H9 (cell line): ENCODE measurements around the gene ZRANB3. TPM values are rescaled to one million over a fixed set of nuclear protein-coding genes. Genes with fewer than 3 reads are reported as not detected.

Experiments used
- DNase-seq: peaks from one replicate; pipeline ENCODE4 v3.0.0-alpha.2; 2017
- H2AFZ ChIP-seq: one replicate; pipeline ENCODE4 v1.6.1; 2013; ENCODE audit warnings: mild to moderate bottlenecking, low read length, control low read depth, moderate library complexity
- H2AK5ac ChIP-seq: 2 replicates; pipeline ENCODE4 v1.6.1; 2013; ENCODE audit warnings: low read length, control low read depth, mixed read lengths; ENCODE audit not compliant: insufficient read length
- H2BK120ac ChIP-seq: one replicate; pipeline ENCODE4 v1.6.1; 2013; ENCODE audit warnings: low read depth, mild to moderate bottlenecking, low read length, control low read depth, inconsistent platforms; ENCODE audit not compliant: poor library complexity, severe bottlenecking
- H2BK12ac ChIP-seq: 2 replicates; pipeline ENCODE4 v1.6.1; 2013; ENCODE audit warnings: low read length, control low read depth, mixed read lengths, low read depth; ENCODE audit not compliant: insufficient read length
- H2BK15ac ChIP-seq: 2 replicates; pipeline ENCODE4 v1.6.1; 2013; ENCODE audit warnings: low read depth, low read length, control low read depth
- H2BK20ac ChIP-seq: one replicate; pipeline ENCODE4 v1.6.1; 2013; ENCODE audit warnings: low read depth, mild to moderate bottlenecking, low read length, control low read depth, inconsistent platforms; ENCODE audit not compliant: poor library complexity, severe bottlenecking
- H2BK5ac ChIP-seq: 2 replicates; pipeline ENCODE4 v1.6.1; 2013; ENCODE audit warnings: low read length, control low read depth, mixed read lengths; ENCODE audit not compliant: insufficient read length
- H3K14ac ChIP-seq: 2 replicates; pipeline ENCODE4 v1.6.1; 2013; ENCODE audit warnings: low read length, control low read depth; ENCODE audit not compliant: insufficient read depth
- H3K18ac ChIP-seq: 2 replicates; pipeline ENCODE4 v1.6.1; 2013; ENCODE audit warnings: low read depth, mild to moderate bottlenecking, mixed read lengths, low read length, control low read depth; ENCODE audit not compliant: insufficient read length
- H3K23ac ChIP-seq: 2 replicates; pipeline ENCODE4 v1.6.1; 2013; ENCODE audit warnings: low read length, control low read depth, mixed read lengths, low read depth; ENCODE audit not compliant: insufficient read length
- H3K23me2 ChIP-seq: 2 replicates; pipeline ENCODE4 v1.6.1; 2013; ENCODE audit warnings: low read depth, mild to moderate bottlenecking, mixed read lengths, low read length, control low read depth; ENCODE audit not compliant: insufficient read length, poor library complexity, severe bottlenecking
- H3K27ac ChIP-seq: 2 replicates; pipeline ENCODE4 v1.5.1; 2013; ENCODE audit warnings: low read length, control low read depth, mixed read lengths, low read depth; ENCODE audit not compliant: insufficient read length
- H3K27me3 ChIP-seq: 2 replicates; pipeline ENCODE4 v1.6.1; 2013; ENCODE audit warnings: low read length, control low read depth, inconsistent platforms; ENCODE audit not compliant: insufficient read depth
- H3K4ac ChIP-seq: 2 replicates; pipeline ENCODE4 v1.6.1; 2013; ENCODE audit warnings: low read depth, mild to moderate bottlenecking, control low read depth, inconsistent platforms, low read length, moderate library complexity
- H3K4me1 ChIP-seq: 2 replicates; pipeline ENCODE4 v1.6.1; 2013; ENCODE audit warnings: low read length, control low read depth, inconsistent platforms; ENCODE audit not compliant: insufficient read depth
- H3K4me2 ChIP-seq: 2 replicates; pipeline ENCODE4 v1.6.1; 2013; ENCODE audit warnings: low read length, control low read depth, mixed read lengths; ENCODE audit not compliant: insufficient read length, insufficient read depth
- H3K56ac ChIP-seq: 2 replicates; pipeline ENCODE4 v1.6.1; 2013; ENCODE audit warnings: low read depth, mild to moderate bottlenecking, mixed read lengths, low read length, control low read depth; ENCODE audit not compliant: insufficient read length
- H3K79me1 ChIP-seq: 2 replicates; pipeline ENCODE4 v1.6.1; 2013; ENCODE audit warnings: low read depth, mild to moderate bottlenecking, moderate library complexity, low read length, control low read depth, inconsistent platforms; ENCODE audit not compliant: insufficient read depth, poor library complexity, severe bottlenecking
- H3K79me2 ChIP-seq: 2 replicates; pipeline ENCODE4 v1.6.1; 2013; ENCODE audit warnings: low read length, control low read depth, inconsistent platforms; ENCODE audit not compliant: insufficient read depth
- H3K9ac ChIP-seq: 2 replicates; pipeline ENCODE4 v1.6.1; 2013; ENCODE audit warnings: low read length, control low read depth, mixed read lengths; ENCODE audit not compliant: insufficient read length; ENCODE audit errors: extremely low read depth
- H3K9me3 ChIP-seq: one replicate; pipeline ENCODE4 v1.6.1; 2013; ENCODE audit warnings: low read depth, low read length, inconsistent platforms; ENCODE audit not compliant: control insufficient read depth
- H3T11ph ChIP-seq: one replicate; pipeline ENCODE4 v1.6.1; 2013; ENCODE audit warnings: mild to moderate bottlenecking, low read length, control low read depth, inconsistent platforms
- H4K20me1 ChIP-seq: one replicate; pipeline ENCODE4 v1.6.1; 2013; ENCODE audit not compliant: control insufficient read depth, insufficient read length, insufficient read depth
- H4K5ac ChIP-seq: 2 replicates; pipeline ENCODE4 v1.6.1; 2013; ENCODE audit warnings: low read depth, mild to moderate bottlenecking, mixed read lengths, low read length, control low read depth; ENCODE audit not compliant: insufficient read length
- H4K8ac ChIP-seq: replicated peaks from 2 replicates; pipeline ENCODE4 v1.6.1; 2013; ENCODE audit warnings: low read length, control low read depth, mixed read lengths, low read depth; ENCODE audit not compliant: insufficient read length
- H4K91ac ChIP-seq: 2 replicates; pipeline ENCODE4 v1.6.1; 2013; ENCODE audit warnings: low read depth, mild to moderate bottlenecking, moderate library complexity, mixed read lengths, low read length, control low read depth; ENCODE audit not compliant: insufficient read length
- H3K27ac Mint-ChIP-seq, 3 experiments: 2 replicates in 2 of 3; 3 replicates in 1 of 3; pipeline ENCODE4 v1.8.0; 2020 to 2021; ENCODE audit warnings: mixed read lengths in 3 of 3, mild to moderate bottlenecking in 1 of 3, moderate library complexity in 1 of 3
- H3K27me3 Mint-ChIP-seq: 2 replicates; pipeline ENCODE4 v1.8.0; 2021; ENCODE audit warnings: low read depth, mild to moderate bottlenecking, moderate library complexity, mixed read lengths
- H3K36me3 Mint-ChIP-seq, 3 experiments: 2 replicates in 2 of 3; 3 replicates in 1 of 3; pipeline ENCODE4 v1.8.0; 2020 to 2021; ENCODE audit warnings: low read depth in 3 of 3, mixed read lengths in 3 of 3; ENCODE audit not compliant: insufficient read depth in 1 of 3
- H3K4me1 Mint-ChIP-seq, 2 experiments: 2 replicates each; pipeline ENCODE4 v1.8.0; 2020; ENCODE audit warnings: mixed read lengths in 2 of 2
- H3K4me3 Mint-ChIP-seq, 2 experiments: 2 replicates in 1 of 2; 3 replicates in 1 of 2; pipeline ENCODE4 v1.8.0; 2020 to 2021; ENCODE audit warnings: mild to moderate bottlenecking in 2 of 2, mixed read lengths in 2 of 2, moderate library complexity in 1 of 2
- H3K9me3 Mint-ChIP-seq, 2 experiments: 2 replicates in 1 of 2; 3 replicates in 1 of 2; pipeline ENCODE4 v1.8.0; 2020; ENCODE audit warnings: mild to moderate bottlenecking in 2 of 2, mixed read lengths in 2 of 2, moderate library complexity in 1 of 2
- WGBS: extraction: QIAGEN DNeasy Blood & Tissue Kit; methylation state at CpG from one replicate; pipeline ENCODE4 v1.1.7; 2013; ENCODE audit warnings: missing lambda C conversion rate, low lambda C conversion rate, mixed read lengths; ENCODE audit not compliant: insufficient read length; ENCODE audit errors: extremely low coverage; 5-methylcytosine and 5-hydroxymethylcytosine counted together
- total RNA-seq: library from RNA; stranded (reverse); gene quantifications from 2 replicates; pipeline ENCODE4 v1.2.1, GENCODE V29; 2021
- TF ChIP-seq, protein P1 (sequence below): fragments of 200-600 bp; sonication (generic); conservative IDR thresholded peaks from 3 replicates; pipeline ENCODE4 v1.8.0; 2021; ENCODE audit warnings: antibody characterized with exemption, mild to moderate bottlenecking

ZRANB3 gene
- total RNA-seq, 1 experiment from 2014 or later, result 16.7 TPM

DNA sequence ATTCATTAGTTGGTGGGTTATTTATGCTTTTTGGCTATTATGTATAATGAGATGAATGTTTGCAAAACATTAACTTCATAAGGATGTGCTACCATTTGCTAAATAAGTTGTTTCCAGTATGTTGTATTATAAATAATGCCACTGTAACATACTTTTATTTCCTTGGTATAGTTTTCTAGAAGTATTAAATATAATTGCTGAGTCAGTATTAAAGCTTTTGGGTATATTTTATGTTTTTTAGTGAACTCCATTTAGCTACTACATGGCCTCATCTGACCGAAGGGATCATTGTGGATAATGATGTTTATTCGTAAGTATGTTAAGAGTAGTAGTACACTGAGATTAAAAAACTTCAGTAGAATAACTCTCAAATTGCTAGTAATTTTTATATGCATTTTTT lies 405.1 kb downstream of the ZRANB3 start:
- Histone ChIP-seq H3K4me2 (no peak overlapping the region), H2BK12ac (no peak overlapping the region), H4K5ac (no peak overlapping the region), H2BK20ac (no peak overlapping the region), H3K79me1 (no peaks in the 10 kb centered on the region), H3K27me3 (no peaks in the 10 kb centered on the region), H3K9me3 (no peaks in the 10 kb centered on the region), H3K79me2 (no peaks in the 10 kb centered on the region), H3K4ac (no peak overlapping the region), H3K56ac (no peak overlapping the region), H2BK15ac (no peak overlapping the region), H3K27ac (no peak overlapping the region), H3T11ph (no peak overlapping the region), H3K14ac (no peak overlapping the region), H4K91ac (no peak overlapping the region), H3K18ac (no peak overlapping the region), H2BK120ac (no peak overlapping the region), H2AK5ac (no peak overlapping the region), H2BK5ac (no peak overlapping the region), H4K20me1 (no peaks in the 10 kb centered on the region), H3K23ac (no peak overlapping the region), H2AFZ (no peak overlapping the region), H3K9ac (no peak overlapping the region), H3K23me2 (no peaks in the 10 kb centered on the region), H3K4me1 (no peaks in the 10 kb centered on the region), H4K8ac (no peak overlapping the region)
- DNase-seq, result no peak
- TF ChIP-seq, protein P1, sequence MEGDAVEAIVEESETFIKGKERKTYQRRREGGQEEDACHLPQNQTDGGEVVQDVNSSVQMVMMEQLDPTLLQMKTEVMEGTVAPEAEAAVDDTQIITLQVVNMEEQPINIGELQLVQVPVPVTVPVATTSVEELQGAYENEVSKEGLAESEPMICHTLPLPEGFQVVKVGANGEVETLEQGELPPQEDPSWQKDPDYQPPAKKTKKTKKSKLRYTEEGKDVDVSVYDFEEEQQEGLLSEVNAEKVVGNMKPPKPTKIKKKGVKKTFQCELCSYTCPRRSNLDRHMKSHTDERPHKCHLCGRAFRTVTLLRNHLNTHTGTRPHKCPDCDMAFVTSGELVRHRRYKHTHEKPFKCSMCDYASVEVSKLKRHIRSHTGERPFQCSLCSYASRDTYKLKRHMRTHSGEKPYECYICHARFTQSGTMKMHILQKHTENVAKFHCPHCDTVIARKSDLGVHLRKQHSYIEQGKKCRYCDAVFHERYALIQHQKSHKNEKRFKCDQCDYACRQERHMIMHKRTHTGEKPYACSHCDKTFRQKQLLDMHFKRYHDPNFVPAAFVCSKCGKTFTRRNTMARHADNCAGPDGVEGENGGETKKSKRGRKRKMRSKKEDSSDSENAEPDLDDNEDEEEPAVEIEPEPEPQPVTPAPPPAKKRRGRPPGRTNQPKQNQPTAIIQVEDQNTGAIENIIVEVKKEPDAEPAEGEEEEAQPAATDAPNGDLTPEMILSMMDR, result no peak
- H3K27ac Mint-ChIP-seq, result no peak overlapping the region
- H3K36me3 Mint-ChIP-seq, result peaks cover 6 to 45% (median 26%) of the 10 kb centered on the region in 3 experiments; a peak in 6 of 7 replicates
- H3K9me3 Mint-ChIP-seq, result no peaks in the 10 kb centered on the region
- H3K4me3 Mint-ChIP-seq, result no peak overlapping the region
- H3K27me3 Mint-ChIP-seq, result no peaks in the 10 kb centered on the region
- H3K4me1 Mint-ChIP-seq, result no peaks in the 10 kb centered on the region
- WGBS, result no CpG with 5 or more reads among the region's 2 CpGs
